ENCODE measurements around the gene FKBP10.
"Not testable (repeated sequence)": the region's sequence is repeated elsewhere in the genome, so short reads cannot be mapped to it uniquely, and the experiment has no call there.

FKBP10 gene

GRCh38 chr17:41837761-41838538 is 25.1 kb downstream of the FKBP10 start, which contains the start of gene KLHL10:
Gene KLHL10 (plus strand): TSS chr17:41837825. CDS start chr17:41837933, 108 bp downstream.
- Mint-ChIP-seq H3K4me1 (peaks cover 16% of the 10 kb centered on the region), H3K4me3 (peak within 1 kb of the TSS; percentile 90), H3K36me3 (ENCODE audit: low read depth) (peaks cover 6% of the 10 kb centered on the region), H3K27ac (no peak within 1 kb of the TSS), H3K27me3 (ENCODE audit: low read depth, poor library complexity) (peaks cover 4% of the 10 kb centered on the region), H3K9me3 (no peaks in the 10 kb centered on the region)
- TF ChIP-seq CTCF (IDR thresholded peaks at IDR 0.05) = no peak
- no peak for DNase-seq

DNA sequence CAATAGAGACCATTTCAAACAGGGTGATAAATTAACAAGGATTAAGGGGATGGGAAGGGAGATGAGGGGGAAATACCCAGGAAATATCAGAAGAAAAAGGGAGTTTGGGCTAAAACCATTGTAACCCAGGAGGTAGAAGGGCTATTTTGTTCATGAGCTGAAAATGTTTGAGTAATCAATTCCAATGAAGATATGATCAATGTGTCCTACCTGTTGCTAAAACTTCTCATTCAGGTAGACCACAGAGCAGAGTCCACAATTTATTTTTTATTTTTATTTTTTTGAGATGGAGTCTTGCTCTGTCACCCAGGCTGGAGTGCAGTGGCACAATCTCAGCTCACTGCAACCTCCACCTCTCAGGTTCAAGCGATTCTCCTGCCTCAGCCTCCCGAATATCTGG is 26.6 kb downstream of the FKBP10 start:
- H3K36me3 Mint-ChIP-seq (ENCODE audit: low read depth); DNase-seq; H3K9me3 Mint-ChIP-seq; H3K27me3 Mint-ChIP-seq (ENCODE audit: low read depth, poor library complexity); H3K27ac Mint-ChIP-seq; H3K4me3 Mint-ChIP-seq: not testable (repeated sequence)
- peaks cover 16% of the 10 kb centered on the region for H3K4me1 Mint-ChIP-seq

- H3K9me3 Mint-ChIP-seq; H3K4me1 Mint-ChIP-seq; H3K27ac Mint-ChIP-seq; H3K36me3 Mint-ChIP-seq (ENCODE audit: low read depth); H3K27me3 Mint-ChIP-seq (ENCODE audit: low read depth, poor library complexity); H3K4me3 Mint-ChIP-seq; DNase-seq: not testable (repeated sequence)
Observed at GRCh38 chr17:41840781-41841180, 28.0 kb downstream of the FKBP10 start.

DNA sequence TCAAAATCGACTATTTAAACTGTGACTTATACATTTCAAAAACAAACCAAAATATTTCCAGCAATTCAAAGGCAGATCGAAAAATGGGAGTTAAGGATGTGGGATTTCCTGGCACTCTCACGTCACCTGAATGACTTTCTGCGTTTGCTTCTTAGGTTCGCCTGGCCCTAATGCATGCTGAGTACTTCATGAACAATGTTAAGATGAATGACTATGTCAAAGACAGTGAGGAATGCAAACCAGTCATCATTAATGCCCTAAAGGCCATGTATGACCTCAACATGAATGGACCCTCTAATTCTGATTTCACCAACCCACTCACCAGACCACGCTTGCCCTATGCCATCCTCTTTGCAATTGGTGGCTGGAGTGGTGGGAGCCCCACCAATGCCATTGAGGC is 32.2 kb downstream of the FKBP10 start:
- Mint-ChIP-seq H3K4me1 (peaks cover 23% of the 10 kb centered on the region), H3K9me3 (no peaks in the 10 kb centered on the region), H3K36me3 (ENCODE audit: low read depth) (peaks cover 5% of the 10 kb centered on the region), H3K4me3 (no peak overlapping the region), H3K27me3 (ENCODE audit: low read depth, poor library complexity) (no peaks in the 10 kb centered on the region), H3K27ac (no peak overlapping the region)
- no peak for DNase-seq
- no peak for TF ChIP-seq CTCF (IDR thresholded peaks at IDR 0.05)

DNA sequence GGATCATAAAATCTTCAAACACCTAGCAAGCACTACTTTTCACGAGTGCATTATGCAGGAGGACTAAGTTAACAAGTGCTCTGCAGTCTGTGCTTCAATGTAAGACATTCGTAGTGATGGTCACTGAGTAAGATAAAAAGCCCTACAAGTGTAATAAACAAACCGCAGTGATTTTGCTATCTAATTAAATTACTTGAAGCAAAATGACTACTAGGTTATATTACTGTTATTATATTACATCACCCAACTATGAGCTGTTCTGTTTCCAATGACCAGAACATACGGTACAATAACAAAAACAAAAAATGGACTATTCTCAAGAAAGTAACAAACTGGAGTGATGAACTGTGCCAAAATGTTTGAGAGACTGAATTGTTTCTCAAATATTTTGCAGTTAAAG is 36.0 kb downstream of the FKBP10 start:
- H3K27me3 Mint-ChIP-seq (ENCODE audit: low read depth, poor library complexity) = no peaks in the 10 kb centered on the region
- no peak overlapping the region for H3K4me3 Mint-ChIP-seq
- no peaks in the 10 kb centered on the region for H3K9me3 Mint-ChIP-seq
- no peak for DNase-seq
- H3K27ac Mint-ChIP-seq = no peak overlapping the region
- H3K36me3 Mint-ChIP-seq (ENCODE audit: low read depth) = peaks cover 17% of the 10 kb centered on the region
- peaks cover 29% of the 10 kb centered on the region for H3K4me1 Mint-ChIP-seq
- no peak for TF ChIP-seq CTCF (IDR thresholded peaks at IDR 0.05)

- Mint-ChIP-seq H3K4me1 (peaks cover 29% of the 10 kb centered on the region), H3K9me3 (no peaks in the 10 kb centered on the region), H3K27ac (no peak overlapping the region), H3K36me3 (ENCODE audit: low read depth) (peaks cover 23% of the 10 kb centered on the region), H3K4me3 (no peak overlapping the region), H3K27me3 (ENCODE audit: low read depth, poor library complexity) (no peaks in the 10 kb centered on the region)
- TF ChIP-seq CTCF (IDR thresholded peaks at IDR 0.05) = no peak
- no peak for DNase-seq
Observed at GRCh38 chr17:41849251-41849990, 36.6 kb downstream of the FKBP10 start.

DNA sequence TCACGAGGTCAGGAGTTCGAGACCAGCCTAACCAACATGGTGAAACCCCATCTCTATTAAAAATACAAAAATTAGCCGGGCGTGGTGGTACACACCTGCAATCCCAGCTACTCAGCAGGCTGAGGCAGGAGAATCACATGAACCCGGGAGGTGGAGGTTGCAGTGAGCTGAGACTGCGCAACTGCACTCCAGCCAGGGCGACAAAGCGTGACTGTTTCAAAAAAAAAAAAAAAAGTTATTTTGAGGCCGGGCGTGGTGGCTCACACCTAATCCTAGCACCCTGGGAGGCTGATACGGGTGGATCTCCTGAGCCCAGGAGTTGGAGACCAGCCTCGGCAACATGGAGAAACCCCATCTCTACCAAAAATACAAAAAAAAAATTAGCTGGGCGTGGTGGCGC is 38.6 kb downstream of the FKBP10 start:
- not testable (repeated sequence) for DNase-seq; H3K9me3 Mint-ChIP-seq; H3K27ac Mint-ChIP-seq; H3K27me3 Mint-ChIP-seq (ENCODE audit: low read depth, poor library complexity); H3K4me3 Mint-ChIP-seq
- H3K36me3 Mint-ChIP-seq (ENCODE audit: low read depth) = peaks cover 29% of the 10 kb centered on the region
- H3K4me1 Mint-ChIP-seq = peaks cover 29% of the 10 kb centered on the region
